GM20000 (cell line): ENCODE measurements around the gene BTBD9.

Experiments used
- DNase-seq: peaks from one replicate; pipeline ENCODE4 v3.0.0; 2012; ENCODE audit warnings: low spot score
- TF ChIP-seq, protein P1 (sequence below): IDR thresholded peaks from 2 replicates; pipeline ENCODE4 v1.5.1; 2012; ENCODE audit warnings: mild to moderate bottlenecking, control low read depth; ENCODE audit errors: extremely low read depth, missing control alignments

BTBD9 gene

DNA sequence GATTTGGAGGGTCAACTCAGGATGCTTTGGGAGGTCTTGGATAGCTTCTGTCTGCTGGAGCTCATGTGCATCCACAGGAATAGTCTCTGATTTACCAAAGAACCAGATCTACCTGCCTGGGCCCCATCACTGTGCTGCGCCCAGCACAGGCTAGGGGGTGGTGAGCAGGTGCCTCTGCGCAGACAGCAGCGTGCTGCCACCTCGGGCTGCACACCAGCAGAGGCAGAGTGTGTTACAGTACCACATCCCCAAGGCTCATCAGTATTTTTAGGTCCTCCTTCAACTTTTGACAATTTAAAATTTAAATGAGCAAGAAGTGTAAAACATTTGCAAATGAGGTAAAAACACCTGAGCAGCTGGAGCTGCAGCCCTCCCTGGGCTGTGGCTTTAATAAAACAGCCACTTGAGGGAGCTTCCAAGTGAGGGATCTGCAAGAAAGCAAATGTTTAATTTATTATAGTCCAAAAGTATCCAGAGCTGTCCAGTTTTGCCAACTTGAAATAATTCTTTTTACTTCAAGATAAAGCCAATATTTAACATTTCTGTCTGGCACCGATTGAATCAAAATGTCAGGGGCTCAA lies 495.3 kb downstream of the BTBD9 start:
- TF ChIP-seq, protein P1, sequence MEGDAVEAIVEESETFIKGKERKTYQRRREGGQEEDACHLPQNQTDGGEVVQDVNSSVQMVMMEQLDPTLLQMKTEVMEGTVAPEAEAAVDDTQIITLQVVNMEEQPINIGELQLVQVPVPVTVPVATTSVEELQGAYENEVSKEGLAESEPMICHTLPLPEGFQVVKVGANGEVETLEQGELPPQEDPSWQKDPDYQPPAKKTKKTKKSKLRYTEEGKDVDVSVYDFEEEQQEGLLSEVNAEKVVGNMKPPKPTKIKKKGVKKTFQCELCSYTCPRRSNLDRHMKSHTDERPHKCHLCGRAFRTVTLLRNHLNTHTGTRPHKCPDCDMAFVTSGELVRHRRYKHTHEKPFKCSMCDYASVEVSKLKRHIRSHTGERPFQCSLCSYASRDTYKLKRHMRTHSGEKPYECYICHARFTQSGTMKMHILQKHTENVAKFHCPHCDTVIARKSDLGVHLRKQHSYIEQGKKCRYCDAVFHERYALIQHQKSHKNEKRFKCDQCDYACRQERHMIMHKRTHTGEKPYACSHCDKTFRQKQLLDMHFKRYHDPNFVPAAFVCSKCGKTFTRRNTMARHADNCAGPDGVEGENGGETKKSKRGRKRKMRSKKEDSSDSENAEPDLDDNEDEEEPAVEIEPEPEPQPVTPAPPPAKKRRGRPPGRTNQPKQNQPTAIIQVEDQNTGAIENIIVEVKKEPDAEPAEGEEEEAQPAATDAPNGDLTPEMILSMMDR, result no peak
- no peak for DNase-seq

DNA sequence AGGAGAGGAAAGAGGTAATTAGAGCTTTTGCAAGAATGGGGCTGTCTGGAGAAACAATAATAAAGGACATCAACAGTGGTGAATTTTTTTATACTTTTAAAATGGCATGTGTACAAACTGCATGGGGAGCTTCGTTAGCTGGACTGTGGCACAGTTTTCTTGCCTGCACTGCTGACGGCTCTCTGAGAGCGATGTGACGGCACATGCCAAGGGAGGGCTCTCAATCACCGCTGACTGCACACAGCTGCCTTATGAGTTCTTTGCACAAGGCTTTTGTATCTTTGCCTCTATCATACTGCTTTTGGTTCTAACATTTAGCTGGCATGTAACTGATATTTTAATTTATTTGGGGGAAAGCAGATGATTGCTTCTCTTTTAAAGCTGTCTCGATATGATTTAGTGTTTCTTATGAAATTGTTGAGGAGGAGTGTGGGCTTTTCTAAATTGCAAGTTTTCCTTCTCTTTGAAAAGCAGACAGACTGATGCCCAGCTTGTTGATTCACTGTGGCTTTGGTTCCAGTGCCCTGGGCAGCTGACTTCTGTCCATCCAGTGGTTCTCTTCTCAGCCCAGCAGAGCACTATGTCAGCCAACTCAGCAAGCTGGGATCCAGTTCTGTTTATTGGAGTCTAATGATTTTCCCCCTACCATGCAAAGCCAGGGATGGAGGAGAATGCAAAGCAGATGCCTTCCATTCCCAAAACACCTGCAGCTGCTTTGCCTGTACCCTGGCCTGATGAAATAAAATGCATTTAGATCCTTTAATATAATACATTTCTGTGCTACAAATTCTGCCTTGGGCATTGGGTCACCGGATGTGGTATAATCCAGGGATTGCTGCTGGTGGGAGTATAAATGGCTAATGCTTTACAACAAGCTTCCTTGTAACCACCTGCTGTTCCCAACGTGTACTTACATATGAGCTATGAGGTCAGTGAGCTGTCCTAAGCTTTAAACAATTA lies 496.3 kb downstream of the BTBD9 start:
- TF ChIP-seq, protein P1, result no peak
- no peak for DNase-seq

DNA sequence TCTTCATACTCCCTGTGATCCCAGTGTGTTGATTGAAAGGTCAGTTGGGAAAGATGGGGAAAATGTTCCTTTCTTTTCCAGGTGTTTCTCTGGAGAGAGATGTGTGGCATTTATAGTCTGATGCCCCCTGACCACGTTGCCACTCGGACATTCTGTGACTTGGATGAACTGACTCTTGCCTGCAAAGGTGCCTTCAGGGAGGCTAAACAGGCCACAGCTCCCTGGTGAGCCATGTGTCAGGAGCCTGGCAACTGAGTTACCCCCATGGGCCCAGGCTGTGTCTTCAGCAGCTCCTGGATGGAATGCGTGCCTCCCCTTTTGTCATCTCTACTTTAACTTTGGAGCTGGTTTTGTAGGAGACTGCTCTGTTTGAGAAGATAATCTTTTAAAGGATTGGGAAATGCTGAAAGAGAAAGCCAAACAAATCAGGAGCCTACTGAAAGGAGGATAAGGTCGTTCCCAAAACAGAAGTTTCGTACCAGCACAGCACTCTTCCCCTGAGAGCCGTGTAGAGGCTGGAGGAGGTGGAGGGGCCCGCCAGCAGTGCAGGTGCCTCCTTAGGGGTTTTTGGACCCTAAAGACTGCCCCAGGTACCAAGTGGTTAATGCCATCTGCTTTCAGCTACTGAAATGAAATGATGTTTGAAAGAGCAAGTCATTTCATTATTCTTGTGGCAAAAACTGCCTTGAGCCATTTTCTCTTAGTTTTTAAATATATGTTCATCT lies 497.4 kb downstream of the BTBD9 start:
- DNase-seq, result no peak
- TF ChIP-seq, protein P1, result no peak

DNA sequence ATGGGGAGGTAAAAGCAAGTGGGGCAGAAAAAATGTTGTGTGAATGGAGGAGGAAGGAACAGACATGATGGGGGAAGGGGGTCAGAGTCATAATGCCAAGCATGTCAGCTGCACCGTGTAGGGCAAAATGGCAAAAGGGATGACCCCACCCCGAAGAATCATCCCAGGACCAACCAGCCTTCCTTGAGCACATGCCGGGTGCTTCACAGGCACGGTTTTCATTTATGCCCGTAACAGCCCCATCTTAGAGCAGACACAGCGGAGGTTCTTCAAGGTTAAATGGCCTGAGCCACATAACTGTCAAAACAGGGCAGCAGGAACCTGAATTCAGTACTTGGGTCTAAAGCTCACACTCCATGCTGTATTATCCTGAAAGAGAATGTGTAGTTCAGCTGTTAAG lies 498.0 kb downstream of the BTBD9 start:
- DNase-seq, result no peak
- TF ChIP-seq, protein P1, result no peak

DNA sequence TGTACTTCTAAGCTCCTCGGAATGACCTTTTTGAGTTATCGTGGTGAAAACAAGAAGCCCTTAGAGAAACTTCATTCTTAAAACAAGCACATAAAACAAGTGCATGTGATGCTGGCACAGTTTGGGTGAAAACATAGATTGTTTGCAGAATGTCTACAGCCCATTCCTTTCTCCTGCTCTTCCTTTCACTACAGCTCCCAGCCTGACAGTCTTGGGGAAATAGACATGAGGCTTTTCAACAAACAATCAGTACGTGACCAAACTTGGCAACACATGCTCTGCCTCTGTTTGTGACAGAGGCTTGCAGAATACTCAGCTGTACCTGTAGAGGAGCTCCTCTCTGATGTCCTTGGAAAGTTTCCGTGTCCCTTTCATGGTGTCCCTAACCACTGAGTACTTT lies 498.6 kb downstream of the BTBD9 start:
- TF ChIP-seq, protein P1, result no peak
- no peak for DNase-seq

DNA sequence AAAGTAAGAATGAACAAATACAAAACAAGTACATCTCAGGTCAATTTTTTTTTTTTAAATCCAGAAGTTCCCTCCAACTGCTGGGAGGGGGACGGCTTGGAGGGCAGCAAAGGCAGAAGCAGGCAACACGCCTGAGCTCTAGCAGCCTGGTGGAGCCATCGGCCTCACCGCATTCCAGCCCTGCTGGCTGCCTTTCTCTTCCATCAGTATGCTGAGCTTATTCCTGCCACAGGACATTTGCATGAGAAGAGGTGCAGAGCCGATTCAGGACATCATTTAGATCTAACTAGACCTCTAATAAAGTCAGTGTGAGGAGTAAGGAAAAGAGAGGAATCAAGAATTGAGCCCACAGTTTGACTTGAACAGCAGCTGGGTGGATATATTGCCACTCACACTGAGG lies 501.4 kb downstream of the BTBD9 start:
- TF ChIP-seq, protein P1, result no peak
- DNase-seq, result no peak
